H1 (cell line): ENCODE measurements around the gene CHI3L1. TPM values are rescaled to one million over a fixed set of nuclear protein-coding genes. Genes with fewer than 3 reads are reported as not detected.
A peak's percentile ranks its signal among the peaks of the same experiment; 100 is the strongest.

Source experiments
- CTCF ChIA-PET: fragments of 300-600 bp; sonication (Branson Sonifier 250); formaldehyde crosslinking; loops from one replicate; lab custom pipeline; 2021; ENCODE audit not compliant: partially characterized antibody; lab: Charles Lee
- POLR2A ChIA-PET: fragments of 300-600 bp; sonication (Branson Sonifier 250); formaldehyde crosslinking; loops from one replicate; lab custom pipeline; 2021; ENCODE audit warnings: inconsistent platforms; ENCODE audit not compliant: partially characterized antibody; lab: Charles Lee
- DNase-seq, 2 experiments: peaks; one replicate each; pipeline versions ENCODE4 v3.0.0 to v3.0.0-alpha.2; 2010 to 2022; ENCODE audit warnings: low spot score in 2 of 2, low read depth in 1 of 2, mixed read lengths in 1 of 2
- FAIRE-seq: peaks from 2 replicates; lab custom pipeline; 2011; peaks lifted over from hg19 to GRCh38; lab: Jason Lieb, UNC
- H2AFZ ChIP-seq: 2 replicates; pipeline ENCODE4 v1.8.1; 2012; ENCODE audit warnings: low read length, inconsistent platforms
- H2AK5ac ChIP-seq: 2 replicates; pipeline ENCODE4 v1.6.1; 2013; ENCODE audit warnings: low read depth, low read length
- H2BK120ac ChIP-seq: replicated peaks from 2 replicates; pipeline ENCODE3; 2013; ENCODE audit warnings: low read depth, low read length, inconsistent platforms
- H2BK12ac ChIP-seq: 2 replicates; pipeline ENCODE4 v1.6.1; 2013; ENCODE audit warnings: low read depth, low read length
- H2BK15ac ChIP-seq: 2 replicates; pipeline ENCODE4 v1.6.1; 2013; ENCODE audit warnings: low read length
- H2BK20ac ChIP-seq: 2 replicates; pipeline ENCODE4 v1.6.1; 2013; ENCODE audit warnings: low read length
- H2BK5ac ChIP-seq: 2 replicates; pipeline ENCODE4 v1.6.1; 2013; ENCODE audit warnings: low read depth, low read length
- H3K14ac ChIP-seq: 2 replicates; pipeline ENCODE4 v1.6.1; 2013; ENCODE audit warnings: inconsistent platforms; ENCODE audit not compliant: insufficient read length
- H3K18ac ChIP-seq: 2 replicates; pipeline ENCODE4 v1.6.1; 2013; ENCODE audit warnings: low read length; ENCODE audit errors: extremely low read depth
- H3K23ac ChIP-seq: 2 replicates; pipeline ENCODE4 v1.6.1; 2013; ENCODE audit warnings: inconsistent platforms; ENCODE audit not compliant: insufficient read length
- H3K23me2 ChIP-seq: 2 replicates; pipeline ENCODE4 v1.6.1; 2013; ENCODE audit warnings: low read depth, low read length
- H3K27ac ChIP-seq: 2 replicates; pipeline ENCODE4 v1.6.1; 2011; ENCODE audit warnings: low read depth, low read length, inconsistent platforms
- H3K27me3 ChIP-seq, 4 experiments: replicated peaks in 1 of 4; 1 replicate in 1 of 4; 2 replicates in 3 of 4; pipeline versions ENCODE4 v1.6.1 to v1.8.1; 2011 to 2013; ENCODE audit warnings: low read length in 3 of 4, mild to moderate bottlenecking in 3 of 4, inconsistent platforms in 2 of 4, mixed read lengths in 2 of 4, moderate library complexity in 1 of 4; ENCODE audit not compliant: control insufficient read depth in 3 of 4, insufficient read depth in 3 of 4; ENCODE audit errors: extremely low read depth in 1 of 4
- H3K36me3 ChIP-seq, 4 experiments: 2 replicates each; pipeline versions ENCODE4 v1.6.1 to v1.8.1; 2011 to 2013; ENCODE audit warnings: mild to moderate bottlenecking in 4 of 4, low read length in 3 of 4, moderate library complexity in 2 of 4, control low read depth in 1 of 4, inconsistent platforms in 1 of 4; ENCODE audit not compliant: insufficient read depth in 4 of 4, control insufficient read depth in 2 of 4
- H3K4ac ChIP-seq: replicated peaks from 2 replicates; pipeline ENCODE3; 2013; ENCODE audit warnings: low read length, low read depth, mixed read lengths, inconsistent platforms; ENCODE audit not compliant: insufficient read length
- H3K4me1 ChIP-seq, 4 experiments: replicated peaks in 1 of 4; 1 replicate in 1 of 4; 2 replicates in 3 of 4; pipeline versions ENCODE4 v1.6.1 to v1.8.1; 2011 to 2013; ENCODE audit warnings: low read length in 3 of 4, inconsistent platforms in 2 of 4, mixed read lengths in 1 of 4; ENCODE audit not compliant: insufficient read depth in 4 of 4, control insufficient read depth in 3 of 4
- H3K4me2 ChIP-seq, 2 experiments: 2 replicates each; pipeline versions ENCODE4 v1.6.1 to v1.8.1; 2011 to 2013; ENCODE audit warnings: low read depth in 2 of 2, low read length in 2 of 2, control low read depth in 1 of 2, inconsistent platforms in 1 of 2, mild to moderate bottlenecking in 1 of 2; ENCODE audit not compliant: insufficient read depth in 1 of 2
- H3K4me3 ChIP-seq, 4 experiments: fragments of 200-600, 300-600 bp in 1 of 4; sonication (generic), shearing (Covaris generic), sonication (Bioruptor Twin) in 1 of 4; 2 replicates each; pipeline versions ENCODE4 v1.5.1 to v1.8.1; 2011 to 2016; ENCODE audit warnings: low read length in 4 of 4, low read depth in 3 of 4, control low read depth in 2 of 4, inconsistent platforms in 2 of 4, mild to moderate bottlenecking in 2 of 4, mixed read lengths in 1 of 4, moderate library complexity in 1 of 4; ENCODE audit not compliant: insufficient read depth in 2 of 4; ENCODE audit errors: extremely low read depth in 1 of 4
- H3K56ac ChIP-seq: replicated peaks from 2 replicates; pipeline ENCODE3; 2013; ENCODE audit warnings: low read depth, mild to moderate bottlenecking, mixed read lengths, low read length, inconsistent platforms; ENCODE audit not compliant: insufficient read length
- H3K79me1 ChIP-seq: 2 replicates; pipeline ENCODE4 v1.6.1; 2013; ENCODE audit warnings: low read depth, low read length, control low read depth
- H3K79me2 ChIP-seq, 2 experiments: 2 replicates each; pipeline versions ENCODE4 v1.6.1 to v1.8.1; 2012 to 2013; ENCODE audit warnings: low read length in 2 of 2, mild to moderate bottlenecking in 2 of 2, inconsistent platforms in 1 of 2; ENCODE audit not compliant: insufficient read depth in 2 of 2, control insufficient read depth in 1 of 2
- H3K9ac ChIP-seq, 4 experiments: replicated peaks in 1 of 4; 1 replicate in 1 of 4; 2 replicates in 3 of 4; pipeline versions ENCODE4 v1.6.1 to v1.8.1; 2011 to 2013; ENCODE audit warnings: low read depth in 3 of 4, low read length in 3 of 4, control low read depth in 2 of 4, mild to moderate bottlenecking in 2 of 4, moderate library complexity in 2 of 4, inconsistent platforms in 1 of 4; ENCODE audit errors: extremely low read depth in 1 of 4
- H3K9me3 ChIP-seq, 2 experiments: 2 replicates each; pipeline versions ENCODE4 v1.6.1 to v1.8.1; 2012 to 2013; ENCODE audit warnings: mild to moderate bottlenecking in 2 of 2, moderate library complexity in 2 of 2, control low read depth in 1 of 2, inconsistent platforms in 1 of 2, low read depth in 1 of 2, low read length in 1 of 2, mixed read lengths in 1 of 2; ENCODE audit not compliant: insufficient read depth in 2 of 2
- H4K20me1 ChIP-seq, 2 experiments: replicated peaks in 1 of 2; 2 replicates each; pipeline versions ENCODE3 to v1.8.1; 2011 to 2013; ENCODE audit warnings: inconsistent platforms in 2 of 2, low read length in 2 of 2, mild to moderate bottlenecking in 1 of 2; ENCODE audit not compliant: insufficient read depth in 2 of 2, control insufficient read depth in 1 of 2
- H4K5ac ChIP-seq: 2 replicates; pipeline ENCODE4 v1.6.1; 2013; ENCODE audit warnings: low read length, low read depth, mixed read lengths, inconsistent platforms; ENCODE audit not compliant: insufficient read length
- H4K8ac ChIP-seq: 2 replicates; pipeline ENCODE4 v1.8.0; 2013; ENCODE audit warnings: mild to moderate bottlenecking, moderate library complexity, low read length, inconsistent platforms; ENCODE audit not compliant: insufficient read depth; ENCODE audit errors: extremely low read depth
- H4K91ac ChIP-seq: replicated peaks from 2 replicates; pipeline ENCODE3; 2013; ENCODE audit warnings: low read length, mixed read lengths, inconsistent platforms; ENCODE audit not compliant: insufficient read length
- CBX5 ChIP-seq: fragments of 300-800, 300-1000 bp; sonication (generic); IDR thresholded peaks from 2 replicates; pipeline ENCODE4 v1.7.1; 2016; ENCODE audit warnings: antibody characterized with exemption, low read length, low read depth
- CBX8 ChIP-seq: fragments of 300-800, 300-1000 bp; sonication (generic); IDR thresholded peaks from 2 replicates; pipeline ENCODE4 v1.7.1; 2016; ENCODE audit warnings: low read depth, low read length, borderline replicate concordance
- CHD1 ChIP-seq: IDR thresholded peaks from 2 replicates; pipeline ENCODE4 v1.6.1; 2012; ENCODE audit warnings: low read depth, low read length, improper control_type of control experiment
- CHD2 ChIP-seq: IDR thresholded peaks from 2 replicates; pipeline ENCODE4 v1.6.1; 2012; ENCODE audit warnings: low read length, improper control_type of control experiment
- CTBP2 ChIP-seq: IDR thresholded peaks from 2 replicates; pipeline ENCODE4 v1.7.0; 2011; ENCODE audit warnings: borderline replicate concordance, mild to moderate bottlenecking, moderate library complexity, mixed read lengths, low read length; ENCODE audit not compliant: insufficient read depth, insufficient read length
- JUND ChIP-seq: IDR thresholded peaks from 2 replicates; pipeline ENCODE4 v1.6.1; 2011; ENCODE audit warnings: mild to moderate bottlenecking, improper control_type of control experiment, low read length
- KDM4A ChIP-seq: IDR thresholded peaks from one replicate; pipeline ENCODE4 v1.7.1; 2012; ENCODE audit warnings: low read depth, mild to moderate bottlenecking, moderate library complexity, low read length, inconsistent platforms; ENCODE audit not compliant: severe bottlenecking
- KDM5A ChIP-seq: fragments of 200-600 bp; IDR thresholded peaks from 2 replicates; pipeline ENCODE4 v1.7.1; 2012; ENCODE audit warnings: mild to moderate bottlenecking, low read length, inconsistent platforms, mixed read lengths
- MAFK ChIP-seq: IDR thresholded peaks from 2 replicates; pipeline ENCODE4 v1.6.1; 2012; ENCODE audit warnings: low read depth, mild to moderate bottlenecking, improper control_type of control experiment, low read length
- NANOG ChIP-seq: IDR thresholded peaks from 2 replicates; pipeline ENCODE4 v1.6.1; 2011; ENCODE audit warnings: low read length, low read depth, mild to moderate bottlenecking, inconsistent platforms; ENCODE audit not compliant: insufficient read depth, poor library complexity, severe bottlenecking
- RXRA ChIP-seq: IDR thresholded peaks from 2 replicates; pipeline ENCODE4 v1.6.1; 2011; ENCODE audit warnings: low read depth, mild to moderate bottlenecking, low read length, moderate library complexity; ENCODE audit not compliant: insufficient read depth
- SIN3A ChIP-seq, 2 experiments: IDR thresholded peaks in 1 of 2; conservative IDR thresholded peaks in 1 of 2; 2 replicates each; pipeline ENCODE4 v1.6.1; 2011 to 2012; ENCODE audit warnings: low read length in 2 of 2, improper control_type of control experiment in 1 of 2, low read depth in 1 of 2, mild to moderate bottlenecking in 1 of 2
- SIX5 ChIP-seq: IDR thresholded peaks from 2 replicates; pipeline ENCODE4 v1.6.1; 2011; ENCODE audit warnings: mild to moderate bottlenecking, low read depth, low read length
- TCF12 ChIP-seq: IDR thresholded peaks from 2 replicates; pipeline ENCODE4 v1.6.1; 2011; ENCODE audit warnings: low read depth, mild to moderate bottlenecking, low read length
- WGBS, 2 experiments: shearing (Covaris generic) in 1 of 2; methylation state at CpG; one replicate each; pipeline versions ENCODE4 v1.1.6 to v1.1.7; 2013 to 2015; ENCODE audit warnings: low lambda C conversion rate in 2 of 2, mixed read lengths in 2 of 2, inconsistent platforms in 1 of 2, low coverage in 1 of 2, missing lambda C conversion rate in 1 of 2; ENCODE audit not compliant: insufficient replicate concordance in 2 of 2, insufficient coverage in 1 of 2, insufficient read length in 1 of 2; ENCODE audit errors: extremely low coverage in 1 of 2, missing lambda C conversion rate in 1 of 2; 5-methylcytosine and 5-hydroxymethylcytosine counted together
- polyA plus RNA-seq, 7 experiments: library from polyadenylated mRNA; depleted of rRNA in 3 of 7; stranded (reverse) in 5 of 7; unstranded in 2 of 7; fragments of >200 nt in 5 of 7; fragments of 200-250 nt in 2 of 7; gene quantifications; 1 replicate in 5 of 7; 2 replicates in 1 of 7; 4 replicates in 1 of 7; pipeline versions ENCODE4 v1.2.1 to v1.2.3, GENCODE V29; 2011 to 2013; ENCODE audit warnings: missing spikeins in 2 of 7, mixed read lengths in 2 of 7
- total RNA-seq: library from RNA; stranded (reverse); fragmentation: NEBNext Ultra II Directional; extraction: Animal tissue kit (Norgen Biotek cat#: 25700); gene quantifications from 2 replicates; pipeline ENCODE4 v1.2.1, GENCODE V29; 2021

The CHI3L1 gene
- total and polyA plus RNA-seq, 2 of the 8 experiments (the other 6 are each of a cell fraction or from before 2014, with no cell fraction given) = 1.0 TPM; not detected in 1

- Histone ChIP-seq H3K79me1 (no peaks in the 10 kb centered on the region), H4K20me1 (no peaks in the 10 kb centered on the region), H3K4me2 (no peak overlapping the region), H2AK5ac (no peak overlapping the region), H3K36me3 (no peaks in the 10 kb centered on the region), H3K79me2 (no peaks in the 10 kb centered on the region), H2BK12ac (peak overlapping the region; percentile 50; the same call in 1 of the 2 replicates), H3K4me3 (no peak overlapping the region), H3K4ac (no peak overlapping the region), H3K27me3 (no peaks in the 10 kb centered on the region), H3K4me1 (no peaks in the 10 kb centered on the region; a peak in 1 of 7 replicates), H2BK15ac (no peak overlapping the region), H3K9ac (no peak overlapping the region), H3K27ac (no peak overlapping the region), H2BK5ac (no peak overlapping the region), H4K5ac (no peak overlapping the region), H3K18ac (no peak overlapping the region), H4K91ac (no peak overlapping the region), H3K23me2 (no peaks in the 10 kb centered on the region), H4K8ac (no peak overlapping the region), H3K9me3 (no peaks in the 10 kb centered on the region), H2BK20ac (no peak overlapping the region), H3K56ac (no peak overlapping the region), H2BK120ac (no peak overlapping the region), H3K23ac (no peak overlapping the region), H3K14ac (no peak overlapping the region), H2AFZ (no peak overlapping the region)
- POLR2A ChIA-PET = interaction anchor here (1.0 kb wide), 1 partner anchor 41 kb away, joined by 3 read pairs; no protein-coding TSS in a partner anchor
- DNase-seq = no peak
- no peak for FAIRE-seq
- CTCF ChIA-PET = interaction anchor here (1.0 to 16.8 kb wide), 14 partner anchors 12 to 131 kb away, joined by 3 to 511 read pairs (median 5); partner anchors contain the start of gene ADORA1
- WGBS, 2 experiments = 95% methylated on average over 8 of the region's 8 CpGs; no CpG with 5 or more reads in 1 of the 2 experiments
- no peak for TF ChIP-seq CHD1
- TF ChIP-seq CTBP2 = no peak
- no peak for TF ChIP-seq CBX8
- no peak for TF ChIP-seq CHD2
- no peak for TF ChIP-seq SIN3A (conservative IDR thresholded peaks at IDR 0.05 in 1 of 2, IDR thresholded peaks at IDR 0.05 in 1 of 2; ENCODE audit: low read depth in 1 of 2, low read length in 2 of 2)
- TF ChIP-seq CBX5 = no peak
- TF ChIP-seq KDM5A = no peak
- TF ChIP-seq MAFK = no peak
- no peak for TF ChIP-seq JUND
- no peak for TF ChIP-seq TCF12
- no peak for TF ChIP-seq RXRA
- TF ChIP-seq KDM4A = no peak
- TF ChIP-seq NANOG = no peak
- TF ChIP-seq SIX5 = no peak
These were observed 20.7 kb downstream of the CHI3L1 start for GRCh38 chr1:203165800-203166161.
